ENCODE measurements around the gene FAM124A. TPM values are rescaled to one million over a fixed set of nuclear protein-coding genes. Genes with fewer than 3 reads are reported as not detected.

FAM124A gene
- total RNA-seq, 1 experiment from 2014 or later: 3.1 TPM

DNA sequence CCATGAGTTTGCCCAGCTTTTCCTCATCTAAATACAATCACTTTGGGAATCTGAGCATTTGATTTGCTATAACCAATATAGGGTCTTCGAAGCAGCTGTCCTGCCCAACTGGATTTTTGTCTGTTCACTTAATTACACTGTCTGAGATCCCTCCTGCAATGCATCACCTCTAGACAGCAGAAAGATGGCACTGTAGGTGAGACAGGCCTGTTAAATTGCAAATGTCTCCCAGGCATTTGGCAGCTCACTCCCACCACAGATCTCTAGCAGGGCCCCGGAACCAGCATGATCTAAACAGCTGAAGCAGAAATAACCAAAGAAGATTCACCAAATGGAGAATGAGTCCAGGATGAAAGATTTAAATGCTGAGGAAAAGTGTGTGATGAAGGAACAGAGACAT, 75.4 kb downstream of the FAM124A start:
- intact Hi-C loops (cut with micrococcal nuclease): no loop called here

DNA sequence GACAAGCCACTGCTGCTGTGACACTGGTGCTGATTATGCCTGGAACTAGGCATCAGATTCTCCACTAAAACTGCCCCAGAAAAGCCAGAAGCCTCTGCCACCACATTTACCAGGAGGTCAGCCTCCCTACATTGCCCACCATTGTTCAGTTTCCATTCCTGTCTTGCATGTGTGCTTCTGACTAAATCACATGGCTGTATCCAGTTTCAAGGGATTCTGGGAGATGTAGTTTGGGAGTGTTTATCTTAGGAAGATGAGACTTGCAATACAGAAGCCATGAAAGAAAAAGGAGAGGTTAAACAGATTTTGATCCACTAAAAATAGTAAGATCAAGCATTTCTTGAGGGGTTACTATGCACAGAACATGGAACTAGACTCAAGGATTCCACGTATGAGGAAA, 76.6 kb downstream of the FAM124A start:
- RAD21 ChIA-PET (ENCODE audit: low non-redundant PET in 1 of 2, low total read pairs in 2 of 2, uncharacterized antibody in 2 of 2, unreplicated experiment in 2 of 2): no interaction called here
- Histone ChIP-seq H4K20me1 (ENCODE audit: insufficient read depth) (no peaks in the 10 kb centered on the region), H3K4me1 (ENCODE audit: control insufficient read depth in 1 of 2, insufficient read depth in 2 of 2, low read length in 2 of 2) (no peaks in the 10 kb centered on the region), H2AFZ (ENCODE audit: low read depth, low read length, poor library complexity, severe bottlenecking) (no peak overlapping the region), H3K9me3 (ENCODE audit: control insufficient read depth in 1 of 2, insufficient read depth in 1 of 2, low read depth in 1 of 2, low read length in 2 of 2) (no peaks in the 10 kb centered on the region), H3K79me2 (ENCODE audit: insufficient read depth, low read length) (no peaks in the 10 kb centered on the region), H3K9ac (ENCODE audit: low read length) (no peak overlapping the region), H3K27ac (ENCODE audit: low read depth, low read length) (no peak overlapping the region), H3K9me2 (ENCODE audit: insufficient read depth) (no peaks in the 10 kb centered on the region), H3K36me3 (ENCODE audit: control insufficient read depth in 1 of 2, insufficient read depth in 2 of 2, low read length in 2 of 2) (no peaks in the 10 kb centered on the region), H3K4me3 (replicated peaks in 1 of 2; ENCODE audit: low read depth in 1 of 2, low read length in 2 of 2) (no peak overlapping the region), H3K27me3 (ENCODE audit: insufficient read depth, low read length) (no peaks in the 10 kb centered on the region), H3K4me2 (ENCODE audit: low read length) (no peak overlapping the region)
- no TSS peak for BruUV-seq (replicated peaks)
- ATAC-seq: no peak
- CTCF ChIA-PET: interaction anchor here (2.1 kb wide), 1 partner anchor 12 kb away, joined by 19 read pairs; no protein-coding TSS in a partner anchor
- intact Hi-C loops (cut with micrococcal nuclease): no loop called here
- TF ChIP-seq EZH2 (IDR thresholded peaks at IDR 0.05): no peak
- TF ChIP-seq SIN3A (IDR thresholded peaks at IDR 0.05; ENCODE audit: low read depth): no peak
- no peak for TF ChIP-seq ZFX (IDR thresholded peaks at IDR 0.05)
- TF ChIP-seq, protein P1, sequence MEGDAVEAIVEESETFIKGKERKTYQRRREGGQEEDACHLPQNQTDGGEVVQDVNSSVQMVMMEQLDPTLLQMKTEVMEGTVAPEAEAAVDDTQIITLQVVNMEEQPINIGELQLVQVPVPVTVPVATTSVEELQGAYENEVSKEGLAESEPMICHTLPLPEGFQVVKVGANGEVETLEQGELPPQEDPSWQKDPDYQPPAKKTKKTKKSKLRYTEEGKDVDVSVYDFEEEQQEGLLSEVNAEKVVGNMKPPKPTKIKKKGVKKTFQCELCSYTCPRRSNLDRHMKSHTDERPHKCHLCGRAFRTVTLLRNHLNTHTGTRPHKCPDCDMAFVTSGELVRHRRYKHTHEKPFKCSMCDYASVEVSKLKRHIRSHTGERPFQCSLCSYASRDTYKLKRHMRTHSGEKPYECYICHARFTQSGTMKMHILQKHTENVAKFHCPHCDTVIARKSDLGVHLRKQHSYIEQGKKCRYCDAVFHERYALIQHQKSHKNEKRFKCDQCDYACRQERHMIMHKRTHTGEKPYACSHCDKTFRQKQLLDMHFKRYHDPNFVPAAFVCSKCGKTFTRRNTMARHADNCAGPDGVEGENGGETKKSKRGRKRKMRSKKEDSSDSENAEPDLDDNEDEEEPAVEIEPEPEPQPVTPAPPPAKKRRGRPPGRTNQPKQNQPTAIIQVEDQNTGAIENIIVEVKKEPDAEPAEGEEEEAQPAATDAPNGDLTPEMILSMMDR (IDR thresholded peaks at IDR 0.05 in 2 of 3, conservative IDR thresholded peaks at IDR 0.05 in 1 of 3; ENCODE audit: borderline replicate concordance in 1 of 3, insufficient read depth in 1 of 3, low read depth in 2 of 3, low read length in 2 of 3): no peak
- no peak for TF ChIP-seq YY1 (IDR thresholded peaks at IDR 0.05; ENCODE audit: extremely low read depth, insufficient replicate concordance, low read depth, low read length)
- TF ChIP-seq JUND (IDR thresholded peaks at IDR 0.05): no peak
- no peak for TF ChIP-seq TCF7L2 (IDR thresholded peaks at IDR 0.05; ENCODE audit: borderline replicate concordance, extremely low read depth, insufficient read depth, insufficient read length)
- no peak for TF ChIP-seq EZH2phosphoT487 (IDR thresholded peaks at IDR 0.05; ENCODE audit: borderline replicate concordance)
- no peak for TF ChIP-seq ELF1 (IDR thresholded peaks at IDR 0.05; ENCODE audit: borderline replicate concordance, low read depth)
- TF ChIP-seq CEBPB (IDR thresholded peaks at IDR 0.05; ENCODE audit: low read depth): no peak
- no peak for DNase-seq (ENCODE audit: low read depth, low spot score)
- POLR2A ChIA-PET: no interaction called here

More for the DNA sequence above, 75.4 kb downstream of the FAM124A start:
- RAD21 ChIA-PET (ENCODE audit: low non-redundant PET in 1 of 2, low total read pairs in 2 of 2, uncharacterized antibody in 2 of 2, unreplicated experiment in 2 of 2): no interaction called here
- Histone ChIP-seq H3K9me3 (ENCODE audit: control insufficient read depth in 1 of 2, insufficient read depth in 1 of 2, low read depth in 1 of 2, low read length in 2 of 2) (no peaks in the 10 kb centered on the region), H4K20me1 (ENCODE audit: insufficient read depth) (no peaks in the 10 kb centered on the region), H3K9ac (ENCODE audit: low read length) (no peak overlapping the region), H2AFZ (ENCODE audit: low read depth, low read length, poor library complexity, severe bottlenecking) (no peak overlapping the region), H3K4me3 (replicated peaks in 1 of 2; ENCODE audit: low read depth in 1 of 2, low read length in 2 of 2) (no peak overlapping the region), H3K36me3 (ENCODE audit: control insufficient read depth in 1 of 2, insufficient read depth in 2 of 2, low read length in 2 of 2) (no peaks in the 10 kb centered on the region), H3K79me2 (ENCODE audit: insufficient read depth, low read length) (no peaks in the 10 kb centered on the region), H3K9me2 (ENCODE audit: insufficient read depth) (no peaks in the 10 kb centered on the region), H3K27me3 (ENCODE audit: insufficient read depth, low read length) (no peaks in the 10 kb centered on the region), H3K4me2 (ENCODE audit: low read length) (no peak overlapping the region), H3K27ac (ENCODE audit: low read depth, low read length) (no peak overlapping the region), H3K4me1 (ENCODE audit: control insufficient read depth in 1 of 2, insufficient read depth in 2 of 2, low read length in 2 of 2) (no peaks in the 10 kb centered on the region)
- no TSS peak for BruUV-seq (replicated peaks)
- CTCF ChIA-PET: interaction anchor here (0.8 to 2.1 kb wide), 4 partner anchors 11 to 500 kb away, joined by 3 to 19 read pairs (median 4); no protein-coding TSS in a partner anchor
- POLR2A ChIA-PET: no interaction called here
- TF ChIP-seq, protein P1 (IDR thresholded peaks at IDR 0.05 in 2 of 3, conservative IDR thresholded peaks at IDR 0.05 in 1 of 3; ENCODE audit: borderline replicate concordance in 1 of 3, insufficient read depth in 1 of 3, low read depth in 2 of 3, low read length in 2 of 3): peak in 2 of 3 experiments; percentile 7 to 25; a peak in 1 of 6 replicates
- TF ChIP-seq RAD21 (IDR thresholded peaks at IDR 0.05; ENCODE audit: low read depth) (peak; percentile 26; the same call in 1 of the 2 replicates), EZH2phosphoT487 (IDR thresholded peaks at IDR 0.05; ENCODE audit: borderline replicate concordance) (no peak), FOSL1 (IDR thresholded peaks at IDR 0.05; ENCODE audit: low read depth) (no peak)
- ATAC-seq (peak; percentile 63), DNase-seq (ENCODE audit: low read depth, low spot score) (no peak)
